Stomach (tissue), 9 donors: ENCODE data around the gene APOF. TPM values are rescaled to one million over a fixed set of nuclear protein-coding genes. Genes with fewer than 3 reads are reported as not detected.

Source experiments
- DNase-seq, 2 donors: peaks; one replicate each; pipeline versions ENCODE4 v3.0.0 to v3.0.0-alpha.2; 2013 to 2019
- H3K27ac ChIP-seq, 5 donors: fragments of 200-600 bp in 4 of 5; sonication (generic) in 4 of 5; one replicate each; pipeline ENCODE4 v1.5.1; 2013 to 2019; ENCODE audit warnings: mild to moderate bottlenecking in 1 of 5, moderate library complexity in 1 of 5
- H3K27me3 ChIP-seq, 3 donors: fragments of 200-600 bp; sonication (generic); one replicate each; pipeline ENCODE4 v1.5.1; 2017 to 2019; ENCODE audit warnings: mixed run types in 1 of 3
- H3K36me3 ChIP-seq, 4 donors: fragments of 200-600 bp; sonication (generic); 1 replicate in 3 of 4; 2 replicates in 1 of 4; pipeline ENCODE4 v1.5.1; 2016 to 2019
- H3K4me1 ChIP-seq, 4 donors: fragments of 200-600 bp; sonication (generic); one replicate each; pipeline ENCODE4 v1.5.1; 2016 to 2019
- H3K4me3 ChIP-seq, 4 donors: fragments of 200-600 bp; sonication (generic) in 3 of 4; one replicate each; pipeline ENCODE4 v1.5.1; 2016 to 2019; ENCODE audit warnings: mild to moderate bottlenecking in 1 of 4
- H3K9me3 ChIP-seq, 4 donors: fragments of 200-600 bp; sonication (generic); one replicate each; pipeline ENCODE4 v1.5.1; 2016 to 2019
- EP300 ChIP-seq: sonication (generic); formaldehyde crosslinking; IDR thresholded peaks from one replicate; pipeline ENCODE4 v1.6.1; 2017; ENCODE audit warnings: antibody characterized with exemption
- POLR2A ChIP-seq, 4 donors: fragments of 450-650 bp; IDR thresholded peaks; one replicate each; pipeline ENCODE4 v1.6.1; 2016; ENCODE audit warnings: antibody characterized with exemption in 4 of 4, control low read depth in 2 of 4, mild to moderate bottlenecking in 1 of 4, moderate library complexity in 1 of 4
- POLR2AphosphoS5 ChIP-seq, 3 donors: sonication (generic); formaldehyde crosslinking; IDR thresholded peaks; one replicate each; pipeline ENCODE4 v1.6.1; 2016; ENCODE audit warnings: antibody characterized with exemption in 3 of 3
- WGBS, 5 donors: extraction: QIAGEN DNeasy Blood & Tissue Kit in 3 of 5; methylation state at CpG; one replicate each; pipeline versions ENCODE4 v1.1.5 to v1.1.7; 2013 to 2018; 5-methylcytosine and 5-hydroxymethylcytosine counted together
- intact Hi-C: fragments of 100-400 bp; cut with DNase I; formaldehyde crosslinking; loops from one replicate; pipeline ENCODE4 v1.15.1; 2023; ENCODE audit warnings: low total_unique reads
- polyA plus RNA-seq, 3 donors: library from polyadenylated mRNA; stranded (reverse); fragments of 200-250 nt; gene quantifications; one replicate each; pipeline ENCODE4 v1.2.3, GENCODE V29; 2013
- total RNA-seq, 5 donors: library from RNA; depleted of rRNA; stranded (reverse); fragments of >200 nt; gene quantifications; one replicate each; pipeline versions ENCODE4 v1.1.0 to v1.2.3, GENCODE V29; 2014 to 2016
- TF ChIP-seq, protein P1 (sequence below), 7 experiments: fragments of 450-650 bp in 4 of 7; fragments of 200-600 bp in 3 of 7; sonication (generic) in 3 of 7; IDR thresholded peaks; one replicate each; pipeline ENCODE4 v1.5.1; 2016 to 2019; ENCODE audit warnings: antibody characterized with exemption in 7 of 7, control low read depth in 2 of 7, mild to moderate bottlenecking in 1 of 7
- donor health status: healthy with polysubstance abuse.
- donor health status: Bipolar disorder and iron deficiency.
- donor health status: healthy.

Gene APOF
- total and polyA plus RNA-seq, 8 donors = not detected

DNA sequence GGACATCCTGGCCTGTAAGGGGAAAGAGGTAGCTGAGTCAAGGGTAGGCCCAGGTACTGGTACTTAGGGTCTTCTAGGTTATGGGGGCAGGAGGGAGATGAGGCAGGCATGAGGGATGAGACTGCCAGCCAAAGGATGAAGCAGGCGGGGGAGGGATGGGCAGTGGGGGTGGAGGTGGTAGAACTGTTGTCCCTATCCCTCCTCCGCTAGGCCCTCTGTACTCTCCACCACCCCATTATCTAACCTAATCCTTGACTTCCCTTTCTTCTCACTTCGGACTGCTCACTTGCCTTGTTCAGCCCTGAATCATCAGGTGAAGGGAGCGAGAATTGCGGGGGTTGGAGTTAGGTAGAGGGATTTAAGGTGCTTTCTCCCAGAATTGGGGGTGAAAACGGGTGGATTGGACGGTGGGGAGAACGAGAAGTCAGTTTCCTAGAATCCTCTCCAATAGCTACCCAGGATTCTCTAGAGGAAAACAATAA lies 29.4 kb downstream of the APOF start:
- 11 to 20% (median 16%) methylated on average over 8 of the region's 8 CpGs for WGBS, 5 donors
- H3K36me3 ChIP-seq = peaks cover 0 to 6% (median 5%) of the 10 kb centered on the region in 4 donors
- no peaks in the 10 kb centered on the region for H3K9me3 ChIP-seq
- H3K27ac ChIP-seq = peak overlapping the region; percentile 86 to 98 (median 95)
- H3K4me1 ChIP-seq = peaks cover 11 to 24% (median 16%) of the 10 kb centered on the region in 4 donors
- no peak for TF ChIP-seq POLR2A (IDR thresholded peaks at IDR 0.05)
- no peak for TF ChIP-seq POLR2AphosphoS5 (IDR thresholded peaks at IDR 0.05)
- TF ChIP-seq EP300 = no peak
- TF ChIP-seq, protein P1, sequence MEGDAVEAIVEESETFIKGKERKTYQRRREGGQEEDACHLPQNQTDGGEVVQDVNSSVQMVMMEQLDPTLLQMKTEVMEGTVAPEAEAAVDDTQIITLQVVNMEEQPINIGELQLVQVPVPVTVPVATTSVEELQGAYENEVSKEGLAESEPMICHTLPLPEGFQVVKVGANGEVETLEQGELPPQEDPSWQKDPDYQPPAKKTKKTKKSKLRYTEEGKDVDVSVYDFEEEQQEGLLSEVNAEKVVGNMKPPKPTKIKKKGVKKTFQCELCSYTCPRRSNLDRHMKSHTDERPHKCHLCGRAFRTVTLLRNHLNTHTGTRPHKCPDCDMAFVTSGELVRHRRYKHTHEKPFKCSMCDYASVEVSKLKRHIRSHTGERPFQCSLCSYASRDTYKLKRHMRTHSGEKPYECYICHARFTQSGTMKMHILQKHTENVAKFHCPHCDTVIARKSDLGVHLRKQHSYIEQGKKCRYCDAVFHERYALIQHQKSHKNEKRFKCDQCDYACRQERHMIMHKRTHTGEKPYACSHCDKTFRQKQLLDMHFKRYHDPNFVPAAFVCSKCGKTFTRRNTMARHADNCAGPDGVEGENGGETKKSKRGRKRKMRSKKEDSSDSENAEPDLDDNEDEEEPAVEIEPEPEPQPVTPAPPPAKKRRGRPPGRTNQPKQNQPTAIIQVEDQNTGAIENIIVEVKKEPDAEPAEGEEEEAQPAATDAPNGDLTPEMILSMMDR (IDR thresholded peaks at IDR 0.05) = no peak
- no peak for DNase-seq
- intact Hi-C loops = no loop called here
- no peaks in the 10 kb centered on the region for H3K27me3 ChIP-seq
- H3K4me3 ChIP-seq = peak overlapping the region; percentile 52 to 70 (median 56)

DNA sequence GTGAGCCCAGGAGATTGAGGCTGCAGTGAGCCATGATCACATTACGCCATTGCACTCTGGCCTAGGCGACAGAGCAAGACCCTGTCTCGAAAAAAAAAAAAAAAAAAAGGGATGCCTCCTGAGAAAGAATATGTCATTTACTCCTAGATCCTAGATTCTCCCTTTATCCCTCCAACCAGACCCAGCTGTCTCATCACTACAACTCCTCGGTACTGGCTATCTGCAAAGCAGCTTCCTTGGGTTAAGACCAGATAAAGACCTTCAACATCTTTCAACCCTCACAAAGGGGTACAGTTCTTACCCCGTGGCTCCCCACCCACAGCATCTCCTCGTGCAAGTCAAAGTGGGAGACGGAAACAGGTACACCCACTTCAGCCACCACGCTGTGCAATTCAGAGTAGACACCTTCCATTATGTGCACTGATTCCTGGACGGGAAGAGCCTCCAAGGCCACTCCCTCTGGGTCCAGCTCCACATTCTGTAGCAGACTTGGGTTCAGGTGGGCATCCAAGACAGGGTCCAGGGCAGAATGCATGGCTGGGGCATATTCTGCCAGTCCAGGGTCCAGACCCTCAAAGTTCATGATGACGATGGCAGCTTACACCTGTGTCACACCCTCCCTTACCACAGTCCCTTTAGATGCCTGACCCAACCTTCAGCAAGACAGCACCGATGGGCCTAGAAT lies 30.0 kb downstream of the APOF start:
- Histone ChIP-seq H3K9me3 (no peaks in the 10 kb centered on the region), H3K27me3 (no peaks in the 10 kb centered on the region), H3K36me3 (peaks cover 2 to 12% (median 11%) of the 10 kb centered on the region in 4 donors), H3K4me3 (peak overlapping the region; percentile 52 to 70 (median 56)), H3K27ac (peak overlapping the region; percentile 86 to 98 (median 95)), H3K4me1 (peaks cover 11 to 22% (median 16%) of the 10 kb centered on the region in 4 donors)
- DNase-seq = no peak
- WGBS, 5 donors = 92 to 96% (median 93%) methylated on average over 11 of the region's 11 CpGs
- intact Hi-C loops = no loop called here
- TF ChIP-seq EP300 (no peak), POLR2AphosphoS5 (IDR thresholded peaks at IDR 0.05) (no peak), POLR2A (IDR thresholded peaks at IDR 0.05) (no peak)
- TF ChIP-seq, protein P1 (IDR thresholded peaks at IDR 0.05) = no peak

GRCh38 chr12:56330936-56331490 lies 31.6 kb downstream of the APOF start:
- intact Hi-C loops = no loop called here
- H3K4me1 ChIP-seq = peaks cover 11 to 22% (median 16%) of the 10 kb centered on the region in 4 donors
- WGBS, 5 donors = 88 to 98% (median 94%) methylated on average over 7 of the region's 7 CpGs

GRCh38 chr12:56326533-56326932 lies 36.1 kb downstream of the APOF start:
- H3K27ac ChIP-seq = no peak overlapping the region
- no peak for DNase-seq
- H3K27me3 ChIP-seq = no peaks in the 10 kb centered on the region
- intact Hi-C loops = no loop called here
- H3K9me3 ChIP-seq = no peaks in the 10 kb centered on the region
- TF ChIP-seq POLR2AphosphoS5 (IDR thresholded peaks at IDR 0.05) (no peak), POLR2A (IDR thresholded peaks at IDR 0.05) (no peak), EP300 (no peak)
- TF ChIP-seq, protein P1 (IDR thresholded peaks at IDR 0.05) = no peak
- no peaks in the 10 kb centered on the region for H3K4me1 ChIP-seq
- H3K4me3 ChIP-seq = no peak overlapping the region
- peaks cover 54 to 73% (median 71%) of the 10 kb centered on the region in 4 donors for H3K36me3 ChIP-seq
- 72 to 91% (median 78%) methylated on average over 6 of the region's 6 CpGs for WGBS, 5 donors

More at GRCh38 chr12:56330936-56331490, 31.6 kb downstream of the APOF start:
- H3K27me3 ChIP-seq = no peaks in the 10 kb centered on the region
- no peaks in the 10 kb centered on the region for H3K9me3 ChIP-seq
- H3K27ac ChIP-seq = no peak overlapping the region
- peaks cover 18 to 28% (median 27%) of the 10 kb centered on the region in 4 donors for H3K36me3 ChIP-seq
- TF ChIP-seq, protein P1 (IDR thresholded peaks at IDR 0.05) = no peak
- TF ChIP-seq POLR2A (IDR thresholded peaks at IDR 0.05) = no peak
- no peak for TF ChIP-seq POLR2AphosphoS5 (IDR thresholded peaks at IDR 0.05)
- no peak for TF ChIP-seq EP300
- no peak overlapping the region for H3K4me3 ChIP-seq
- no peak for DNase-seq
